ENCODE data around the gene ERICH6B.

DNA sequence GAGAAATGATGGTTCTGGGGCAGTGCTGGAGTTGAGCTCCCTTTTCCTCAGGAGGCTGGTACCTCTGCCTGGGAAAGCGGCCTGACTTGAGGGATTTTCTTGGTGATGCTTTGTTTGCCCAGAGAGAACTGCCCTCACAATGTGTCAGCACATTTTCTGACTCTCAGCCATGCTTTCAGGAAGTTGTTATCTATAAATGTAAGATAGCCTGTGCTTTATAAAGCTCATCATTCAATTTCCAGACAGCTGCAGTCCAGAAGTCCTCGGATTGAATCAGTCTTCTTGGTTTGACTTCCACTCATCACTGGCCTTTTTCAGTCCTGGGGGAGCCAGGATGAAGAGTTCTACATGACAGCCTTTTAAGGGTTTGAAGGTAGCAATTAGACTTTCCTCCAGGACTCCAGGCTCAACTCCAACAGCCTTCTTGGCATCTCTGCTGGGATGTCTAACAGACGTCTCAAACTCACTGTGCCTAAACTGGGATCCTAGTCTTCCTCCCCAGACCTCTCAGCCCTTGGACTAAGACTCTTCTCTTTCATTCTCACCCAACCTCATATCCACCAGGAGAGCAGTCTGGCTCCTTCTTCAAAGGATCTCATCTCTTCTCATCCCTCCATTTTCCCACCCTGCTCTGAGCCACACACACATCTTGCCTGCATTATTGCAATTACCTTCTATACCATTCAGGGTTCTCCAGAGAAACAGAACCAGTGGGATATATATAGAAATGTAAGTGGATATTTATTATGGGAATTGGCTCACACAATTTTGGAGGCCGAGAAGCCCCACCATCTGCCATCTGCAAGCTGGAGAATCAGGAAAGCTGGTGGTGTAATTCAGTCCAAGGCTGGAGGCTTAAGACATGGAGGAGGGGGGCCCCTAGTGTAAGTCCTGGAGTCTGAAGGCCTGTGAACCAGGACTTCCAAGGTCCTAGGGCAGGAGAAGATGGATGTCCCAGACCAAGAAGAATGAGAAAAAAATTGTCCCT, 13.1 kb downstream of the ERICH6B start:
- TF ChIP-seq, protein P1, sequence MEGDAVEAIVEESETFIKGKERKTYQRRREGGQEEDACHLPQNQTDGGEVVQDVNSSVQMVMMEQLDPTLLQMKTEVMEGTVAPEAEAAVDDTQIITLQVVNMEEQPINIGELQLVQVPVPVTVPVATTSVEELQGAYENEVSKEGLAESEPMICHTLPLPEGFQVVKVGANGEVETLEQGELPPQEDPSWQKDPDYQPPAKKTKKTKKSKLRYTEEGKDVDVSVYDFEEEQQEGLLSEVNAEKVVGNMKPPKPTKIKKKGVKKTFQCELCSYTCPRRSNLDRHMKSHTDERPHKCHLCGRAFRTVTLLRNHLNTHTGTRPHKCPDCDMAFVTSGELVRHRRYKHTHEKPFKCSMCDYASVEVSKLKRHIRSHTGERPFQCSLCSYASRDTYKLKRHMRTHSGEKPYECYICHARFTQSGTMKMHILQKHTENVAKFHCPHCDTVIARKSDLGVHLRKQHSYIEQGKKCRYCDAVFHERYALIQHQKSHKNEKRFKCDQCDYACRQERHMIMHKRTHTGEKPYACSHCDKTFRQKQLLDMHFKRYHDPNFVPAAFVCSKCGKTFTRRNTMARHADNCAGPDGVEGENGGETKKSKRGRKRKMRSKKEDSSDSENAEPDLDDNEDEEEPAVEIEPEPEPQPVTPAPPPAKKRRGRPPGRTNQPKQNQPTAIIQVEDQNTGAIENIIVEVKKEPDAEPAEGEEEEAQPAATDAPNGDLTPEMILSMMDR (conservative IDR thresholded peaks at IDR 0.05; ENCODE audit: low read depth, low read length): no peak
- no peak for TF ChIP-seq EZH2phosphoT487 (IDR thresholded peaks at IDR 0.05; ENCODE audit: borderline replicate concordance, low read length)
- no peak for TF ChIP-seq EZH2 (IDR thresholded peaks at IDR 0.05; ENCODE audit: low read length, unreplicated experiment)
